Measurements from ENCODE around the gene MTUS2.

DNA sequence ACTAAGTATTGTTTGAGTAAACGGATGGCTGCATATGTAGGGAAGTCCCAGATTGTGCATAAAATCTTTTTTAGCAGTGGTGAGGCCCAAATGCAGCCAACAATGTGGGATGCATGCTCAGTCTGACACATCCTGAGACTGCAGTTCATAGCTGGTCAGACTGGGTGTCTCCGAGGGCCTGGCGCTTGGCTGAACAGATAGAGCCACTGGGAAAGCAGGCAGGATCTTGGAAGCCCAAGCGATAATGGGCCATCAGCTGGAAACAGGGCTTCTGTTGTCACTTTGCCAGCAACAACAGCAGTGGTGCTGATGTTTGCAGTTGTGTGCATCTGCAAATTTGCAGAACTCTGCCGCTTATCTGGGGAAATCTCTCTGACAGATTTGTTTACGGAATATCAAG lies 36.1 kb downstream of the MTUS2 start:
- TF ChIP-seq POU2F2 (IDR thresholded peaks at IDR 0.05; ENCODE audit: low read depth, low read length) (no peak), POLR2A (IDR thresholded peaks at IDR 0.05; ENCODE audit: low read depth, low read length) (no peak), POLR2AphosphoS5 (IDR thresholded peaks at IDR 0.05; ENCODE audit: low read depth, low read length) (no peak), TAF1 (IDR thresholded peaks at IDR 0.05; ENCODE audit: low read depth, low read length) (no peak), SPI1 (IDR thresholded peaks at IDR 0.05; ENCODE audit: low read depth, low read length) (no peak), PAX5 (IDR thresholded peaks at IDR 0.05; ENCODE audit: insufficient read depth, low read length, severe bottlenecking) (no peak)
